Peyer's patch (tissue), 4 donors: ENCODE data around the gene SYNJ2. TPM values are rescaled to one million over a fixed set of nuclear protein-coding genes. Genes with fewer than 3 reads are reported as not detected.

ENCODE experiments used
- DNase-seq, 3 donors: peaks; one replicate each; pipeline ENCODE4 v3.0.0-alpha.2; 2017 to 2019
- H3K27ac ChIP-seq, 4 donors: fragments of 200-600 bp; sonication (generic); one replicate each; pipeline ENCODE4 v1.5.1; 2016 to 2019
- H3K27me3 ChIP-seq, 2 donors: fragments of 200-600 bp; sonication (generic); one replicate each; pipeline ENCODE4 v1.5.1; 2019
- H3K36me3 ChIP-seq, 3 donors: fragments of 200-600 bp; sonication (generic); one replicate each; pipeline ENCODE4 v1.5.1; 2016 to 2019
- H3K4me1 ChIP-seq, 4 donors: fragments of 200-600 bp; sonication (generic); one replicate each; pipeline ENCODE4 v1.5.1; 2016 to 2019
- H3K4me3 ChIP-seq, 4 donors: fragments of 200-600 bp; sonication (generic); 1 replicate in 3 of 4; 2 replicates in 1 of 4; pipeline ENCODE4 v1.5.1; 2016 to 2019; ENCODE audit warnings: mild to moderate bottlenecking in 1 of 4
- H3K9me3 ChIP-seq, 4 donors: fragments of 200-600 bp; sonication (generic); one replicate each; pipeline ENCODE4 v1.5.1; 2016 to 2019; ENCODE audit warnings: mild to moderate bottlenecking in 1 of 4
- POLR2A ChIP-seq, 2 donors: fragments of 450-650 bp; IDR thresholded peaks; one replicate each; pipeline ENCODE4 v1.5.1; 2017; ENCODE audit warnings: antibody characterized with exemption in 2 of 2, mild to moderate bottlenecking in 2 of 2, moderate library complexity in 2 of 2
- total RNA-seq, 4 donors: library from RNA; depleted of rRNA; stranded (reverse); fragments of >200 nt; gene quantifications; one replicate each; pipeline ENCODE4 v1.1.0, GENCODE V29; 2016
- TF ChIP-seq, protein P1 (sequence below), 6 experiments: fragments of 450-650 bp in 4 of 6; fragments of 200-600 bp in 2 of 6; sonication (generic) in 1 of 6; IDR thresholded peaks; one replicate each; pipeline ENCODE4 v1.5.1; 2017 to 2019; ENCODE audit warnings: antibody characterized with exemption in 6 of 6, mild to moderate bottlenecking in 3 of 6, moderate library complexity in 1 of 6

The SYNJ2 gene
- total RNA-seq, 4 donors from 2014 or later = 26.8 to 47.2 (median 34.0) TPM

DNA sequence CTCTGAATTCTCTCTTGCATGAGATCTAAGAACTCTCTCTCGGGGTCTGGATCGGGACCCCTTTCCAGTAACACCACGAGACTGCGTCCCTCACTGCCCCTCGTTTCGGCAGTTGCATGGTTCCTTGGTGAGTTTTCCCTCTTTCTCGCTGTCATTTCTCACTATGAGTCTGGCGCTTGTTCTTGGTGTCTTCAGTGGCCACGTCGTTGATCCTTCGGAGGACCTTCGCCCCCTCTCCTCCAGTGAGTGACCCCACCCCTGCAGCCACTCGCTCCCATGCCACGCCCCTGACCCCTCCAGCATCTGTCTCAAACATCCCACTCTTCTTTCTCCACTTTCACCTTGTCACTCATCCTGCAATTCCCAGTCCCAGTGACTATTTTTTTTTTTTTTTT lies 23.0 kb downstream of the SYNJ2 start:
- H3K36me3 ChIP-seq = no peaks in the 10 kb centered on the region
- peaks cover 3 to 45% (median 9%) of the 10 kb centered on the region in 4 donors for H3K4me1 ChIP-seq
- TF ChIP-seq POLR2A (IDR thresholded peaks at IDR 0.05) = no peak
- TF ChIP-seq, protein P1, sequence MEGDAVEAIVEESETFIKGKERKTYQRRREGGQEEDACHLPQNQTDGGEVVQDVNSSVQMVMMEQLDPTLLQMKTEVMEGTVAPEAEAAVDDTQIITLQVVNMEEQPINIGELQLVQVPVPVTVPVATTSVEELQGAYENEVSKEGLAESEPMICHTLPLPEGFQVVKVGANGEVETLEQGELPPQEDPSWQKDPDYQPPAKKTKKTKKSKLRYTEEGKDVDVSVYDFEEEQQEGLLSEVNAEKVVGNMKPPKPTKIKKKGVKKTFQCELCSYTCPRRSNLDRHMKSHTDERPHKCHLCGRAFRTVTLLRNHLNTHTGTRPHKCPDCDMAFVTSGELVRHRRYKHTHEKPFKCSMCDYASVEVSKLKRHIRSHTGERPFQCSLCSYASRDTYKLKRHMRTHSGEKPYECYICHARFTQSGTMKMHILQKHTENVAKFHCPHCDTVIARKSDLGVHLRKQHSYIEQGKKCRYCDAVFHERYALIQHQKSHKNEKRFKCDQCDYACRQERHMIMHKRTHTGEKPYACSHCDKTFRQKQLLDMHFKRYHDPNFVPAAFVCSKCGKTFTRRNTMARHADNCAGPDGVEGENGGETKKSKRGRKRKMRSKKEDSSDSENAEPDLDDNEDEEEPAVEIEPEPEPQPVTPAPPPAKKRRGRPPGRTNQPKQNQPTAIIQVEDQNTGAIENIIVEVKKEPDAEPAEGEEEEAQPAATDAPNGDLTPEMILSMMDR (IDR thresholded peaks at IDR 0.05) = no peak
- H3K4me3 ChIP-seq = no peak overlapping the region
- DNase-seq = no peak
- no peaks in the 10 kb centered on the region for H3K27me3 ChIP-seq
- peak overlapping the region in 2 of 4 donors; percentile 75 to 81 for H3K27ac ChIP-seq
- H3K9me3 ChIP-seq = no peaks in the 10 kb centered on the region

GRCh38 chr6:158005626-158006180 lies 24.0 kb downstream of the SYNJ2 start:
- DNase-seq = peak in 1 of 3 donors; percentile 30
- Histone ChIP-seq H3K4me1 (peaks cover 3 to 51% (median 10%) of the 10 kb centered on the region in 4 donors), H3K9me3 (no peaks in the 10 kb centered on the region), H3K27ac (peak overlapping the region in 1 of 4 donors; percentile 30), H3K36me3 (no peaks in the 10 kb centered on the region), H3K27me3 (no peaks in the 10 kb centered on the region), H3K4me3 (no peak overlapping the region)
- TF ChIP-seq, protein P1 (IDR thresholded peaks at IDR 0.05) = no peak
- TF ChIP-seq POLR2A (IDR thresholded peaks at IDR 0.05) = no peak

- Histone ChIP-seq H3K27me3 (no peaks in the 10 kb centered on the region), H3K4me1 (peaks cover 3 to 51% (median 10%) of the 10 kb centered on the region in 4 donors), H3K27ac (no peak overlapping the region), H3K4me3 (no peak overlapping the region), H3K36me3 (no peaks in the 10 kb centered on the region), H3K9me3 (no peaks in the 10 kb centered on the region)
- TF ChIP-seq POLR2A (IDR thresholded peaks at IDR 0.05) = no peak
- TF ChIP-seq, protein P1 (IDR thresholded peaks at IDR 0.05) = no peak
- DNase-seq = peak in 1 of 3 donors; percentile 16
These were observed 24.7 kb downstream of the SYNJ2 start for GRCh38 chr6:158006331-158006730.

DNA sequence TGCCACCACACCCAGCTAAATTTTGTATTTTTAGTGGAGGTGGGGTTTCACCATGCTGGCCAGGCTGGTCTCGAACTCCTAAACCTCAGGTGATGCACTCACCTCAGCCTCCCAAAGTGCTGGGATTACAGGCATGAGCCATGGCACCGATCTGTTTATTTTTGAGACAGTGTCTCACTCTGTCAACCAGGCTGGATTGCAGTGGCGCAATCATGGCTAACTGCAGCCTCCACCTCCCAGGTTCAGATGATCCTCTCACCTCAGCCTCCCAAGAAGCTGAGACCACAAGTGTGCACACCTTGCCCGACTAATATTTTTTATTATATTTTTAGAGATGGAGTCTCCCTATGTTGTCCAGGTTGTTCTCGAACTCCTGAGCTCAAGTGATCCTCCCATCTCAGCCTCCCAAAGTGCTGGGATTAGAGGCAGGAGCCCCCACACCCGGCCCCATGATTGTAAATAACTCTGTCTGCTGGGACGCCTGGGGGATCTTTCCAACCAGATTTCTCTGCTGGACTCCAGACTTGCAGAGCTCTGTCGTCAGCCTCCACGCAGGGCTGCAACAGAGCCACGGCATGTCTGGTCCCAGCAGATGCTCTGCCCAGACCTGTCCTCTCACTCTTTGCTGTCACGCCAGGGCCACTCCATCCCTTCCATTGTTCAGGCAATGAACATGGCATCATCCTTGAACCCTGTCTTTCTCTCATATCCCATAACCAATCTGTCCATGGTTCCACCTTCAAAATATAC lies 25.3 kb downstream of the SYNJ2 start:
- Histone ChIP-seq H3K4me3 (no peak overlapping the region), H3K27me3 (no peaks in the 10 kb centered on the region), H3K36me3 (no peaks in the 10 kb centered on the region), H3K4me1 (peaks cover 3 to 55% (median 10%) of the 10 kb centered on the region in 4 donors), H3K9me3 (no peaks in the 10 kb centered on the region), H3K27ac (no peak overlapping the region)
- TF ChIP-seq, protein P1 (IDR thresholded peaks at IDR 0.05) = no peak
- no peak for TF ChIP-seq POLR2A (IDR thresholded peaks at IDR 0.05)
- peak in 1 of 3 donors; percentile 14 for DNase-seq

DNA sequence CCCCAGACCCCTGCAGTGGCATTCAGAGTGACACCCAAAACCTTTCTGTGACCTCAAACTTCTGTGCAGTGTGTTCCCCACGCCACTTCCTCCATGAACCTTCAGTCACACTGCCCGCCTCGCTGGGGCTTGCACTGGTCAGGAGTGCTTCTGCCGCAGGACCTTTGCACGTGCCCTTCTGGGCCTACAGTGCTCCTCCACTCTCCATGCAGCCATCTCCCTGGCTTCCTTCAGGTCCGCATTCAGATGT lies 27.1 kb downstream of the SYNJ2 start:
- TF ChIP-seq, protein P1 (IDR thresholded peaks at IDR 0.05) = no peak
- TF ChIP-seq POLR2A (IDR thresholded peaks at IDR 0.05) = no peak
- DNase-seq = no peak
- Histone ChIP-seq H3K27me3 (no peaks in the 10 kb centered on the region), H3K4me1 (peaks cover 0 to 37% (median 4%) of the 10 kb centered on the region in 4 donors), H3K27ac (peak overlapping the region in 2 of 4 donors; percentile 32 to 41), H3K4me3 (no peak overlapping the region), H3K9me3 (no peaks in the 10 kb centered on the region), H3K36me3 (no peaks in the 10 kb centered on the region)
